ENCODE data around the gene RAB17. TPM values are rescaled to one million over a fixed set of nuclear protein-coding genes. Genes with fewer than 3 reads are reported as not detected.

Gene RAB17
- total RNA-seq, 1 experiment from 2014 or later: 41.8 TPM

GRCh38 chr2:237546876-237547395 is 43.6 kb downstream of the RAB17 start:
- ChIA-PET RAD21 (ENCODE audit: low non-redundant PET in 1 of 2, low total read pairs in 2 of 2, uncharacterized antibody in 2 of 2, unreplicated experiment in 2 of 2) (no interaction called here), CTCF (no interaction called here), POLR2A (no interaction called here)
- no TSS peak for BruUV-seq (replicated peaks)
- no peak overlapping the region for H3K27ac ChIP-seq (ENCODE audit: low read depth, low read length)
- H3K4me2 ChIP-seq (ENCODE audit: low read length): no peak overlapping the region
- no peak overlapping the region for H3K4me3 ChIP-seq (replicated peaks in 1 of 2; ENCODE audit: low read depth in 1 of 2, low read length in 2 of 2)
- DNase-seq (ENCODE audit: low read depth, low spot score) (no peak), ATAC-seq (peak; percentile 9; the same call in 1 of the 2 replicates)
- no peaks in the 10 kb centered on the region for H3K79me2 ChIP-seq (ENCODE audit: insufficient read depth, low read length)
- H3K36me3 ChIP-seq (ENCODE audit: control insufficient read depth in 1 of 2, insufficient read depth in 2 of 2, low read length in 2 of 2): peaks cover 17 to 29% of the 10 kb centered on the region in 2 experiments
- H2AFZ ChIP-seq (ENCODE audit: low read depth, low read length, poor library complexity, severe bottlenecking): no peak overlapping the region
- H3K4me1 ChIP-seq (ENCODE audit: control insufficient read depth in 1 of 2, insufficient read depth in 2 of 2, low read length in 2 of 2): no peaks in the 10 kb centered on the region
- intact Hi-C loops (cut with micrococcal nuclease): no loop called here
- no peak overlapping the region for H3K9ac ChIP-seq (ENCODE audit: low read length)
- no peaks in the 10 kb centered on the region for H3K27me3 ChIP-seq (ENCODE audit: insufficient read depth, low read length)
- no peaks in the 10 kb centered on the region for H3K9me2 ChIP-seq (ENCODE audit: insufficient read depth)
- H3K9me3 ChIP-seq (ENCODE audit: control insufficient read depth in 1 of 2, insufficient read depth in 1 of 2, low read depth in 1 of 2, low read length in 2 of 2): no peaks in the 10 kb centered on the region
- TF ChIP-seq ZFX (IDR thresholded peaks at IDR 0.05) (no peak), POLR2A (IDR thresholded peaks at IDR 0.05; ENCODE audit: borderline replicate concordance, extremely low read depth, insufficient read depth, insufficient read length) (no peak), POLR2AphosphoS5 (IDR thresholded peaks at IDR 0.05; ENCODE audit: low read depth, low read length) (no peak), EGR1 (IDR thresholded peaks at IDR 0.05; ENCODE audit: low read depth) (no peak), TCF7L2 (IDR thresholded peaks at IDR 0.05; ENCODE audit: borderline replicate concordance, extremely low read depth, insufficient read depth, insufficient read length) (no peak), SIN3A (IDR thresholded peaks at IDR 0.05; ENCODE audit: low read depth) (no peak), CEBPB (IDR thresholded peaks at IDR 0.05; ENCODE audit: low read depth) (no peak), ELF1 (IDR thresholded peaks at IDR 0.05; ENCODE audit: borderline replicate concordance, low read depth) (no peak), RAD21 (IDR thresholded peaks at IDR 0.05; ENCODE audit: low read depth) (no peak), ZBTB33 (IDR thresholded peaks at IDR 0.05; ENCODE audit: extremely low read depth, insufficient replicate concordance, low read length) (no peak), SP1 (IDR thresholded peaks at IDR 0.05; ENCODE audit: low read depth) (no peak), MAX (IDR thresholded peaks at IDR 0.05) (no peak), JUND (IDR thresholded peaks at IDR 0.05) (no peak), YY1 (IDR thresholded peaks at IDR 0.05; ENCODE audit: extremely low read depth, insufficient replicate concordance, low read depth, low read length) (no peak), CBX3 (IDR thresholded peaks at IDR 0.05; ENCODE audit: low read depth) (no peak), EZH2phosphoT487 (IDR thresholded peaks at IDR 0.05; ENCODE audit: borderline replicate concordance) (no peak), CTCF (IDR thresholded peaks at IDR 0.05 in 2 of 3, conservative IDR thresholded peaks at IDR 0.05 in 1 of 3; ENCODE audit: borderline replicate concordance in 1 of 3, insufficient read depth in 1 of 3, low read depth in 2 of 3, low read length in 2 of 3) (no peak), ZNF274 (IDR thresholded peaks at IDR 0.05; ENCODE audit: low read depth, low read length) (no peak), ATF3 (IDR thresholded peaks at IDR 0.05) (no peak), SRF (IDR thresholded peaks at IDR 0.05; ENCODE audit: low read depth) (no peak)
- H4K20me1 ChIP-seq (ENCODE audit: insufficient read depth): no peaks in the 10 kb centered on the region
